ENCODE data around the gene NEU2. TPM values are rescaled to one million over a fixed set of nuclear protein-coding genes. Genes with fewer than 3 reads are reported as not detected.
"Not testable (repeated sequence)": the region's sequence is repeated elsewhere in the genome, so short reads cannot be mapped to it uniquely, and the experiment has no call there.

Gene NEU2
- total RNA-seq, 1 experiment from 2014 or later, result not detected

DNA sequence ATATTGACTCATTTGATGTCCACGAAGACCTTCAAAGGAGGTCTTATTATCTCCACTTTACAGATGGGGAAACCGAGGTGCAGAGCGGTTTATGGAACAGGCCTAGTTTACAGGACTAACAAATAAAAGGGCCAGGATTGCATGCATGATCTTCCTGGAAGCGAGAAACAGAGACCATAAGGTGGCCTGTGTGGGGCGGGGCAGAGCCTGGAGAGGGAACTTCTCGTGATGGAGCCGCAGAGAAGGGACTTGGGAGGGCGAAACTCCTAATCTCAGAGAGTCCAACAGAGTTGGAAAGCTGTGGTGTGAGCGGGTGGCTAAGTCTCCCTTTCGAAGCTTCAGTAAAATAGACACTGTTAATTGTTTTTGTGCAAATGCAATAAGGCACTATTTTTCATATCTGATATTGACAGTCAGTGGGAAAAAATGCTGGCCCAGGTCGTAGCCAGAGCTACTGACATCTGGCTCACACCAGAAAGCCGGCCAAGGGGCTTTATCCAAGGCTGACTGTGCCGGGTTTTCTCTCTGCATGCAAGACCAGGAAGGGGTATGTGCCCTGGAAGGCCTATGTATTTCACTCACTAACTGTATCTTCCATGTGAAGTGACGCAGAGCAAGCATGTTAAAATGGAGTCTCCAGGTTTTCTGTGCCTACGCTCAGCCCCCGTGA, 32.2 kb downstream of the NEU2 start:
- TF ChIP-seq, protein P1, sequence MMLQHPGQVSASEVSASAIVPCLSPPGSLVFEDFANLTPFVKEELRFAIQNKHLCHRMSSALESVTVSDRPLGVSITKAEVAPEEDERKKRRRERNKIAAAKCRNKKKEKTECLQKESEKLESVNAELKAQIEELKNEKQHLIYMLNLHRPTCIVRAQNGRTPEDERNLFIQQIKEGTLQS (IDR thresholded peaks at IDR 0.05), result no peak
- TF ChIP-seq, protein P2, sequence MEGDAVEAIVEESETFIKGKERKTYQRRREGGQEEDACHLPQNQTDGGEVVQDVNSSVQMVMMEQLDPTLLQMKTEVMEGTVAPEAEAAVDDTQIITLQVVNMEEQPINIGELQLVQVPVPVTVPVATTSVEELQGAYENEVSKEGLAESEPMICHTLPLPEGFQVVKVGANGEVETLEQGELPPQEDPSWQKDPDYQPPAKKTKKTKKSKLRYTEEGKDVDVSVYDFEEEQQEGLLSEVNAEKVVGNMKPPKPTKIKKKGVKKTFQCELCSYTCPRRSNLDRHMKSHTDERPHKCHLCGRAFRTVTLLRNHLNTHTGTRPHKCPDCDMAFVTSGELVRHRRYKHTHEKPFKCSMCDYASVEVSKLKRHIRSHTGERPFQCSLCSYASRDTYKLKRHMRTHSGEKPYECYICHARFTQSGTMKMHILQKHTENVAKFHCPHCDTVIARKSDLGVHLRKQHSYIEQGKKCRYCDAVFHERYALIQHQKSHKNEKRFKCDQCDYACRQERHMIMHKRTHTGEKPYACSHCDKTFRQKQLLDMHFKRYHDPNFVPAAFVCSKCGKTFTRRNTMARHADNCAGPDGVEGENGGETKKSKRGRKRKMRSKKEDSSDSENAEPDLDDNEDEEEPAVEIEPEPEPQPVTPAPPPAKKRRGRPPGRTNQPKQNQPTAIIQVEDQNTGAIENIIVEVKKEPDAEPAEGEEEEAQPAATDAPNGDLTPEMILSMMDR (IDR thresholded peaks at IDR 0.05 in 2 of 3, conservative IDR thresholded peaks at IDR 0.05 in 1 of 3; ENCODE audit: borderline replicate concordance in 1 of 3, insufficient read depth in 1 of 3, low read depth in 2 of 3, low read length in 2 of 3), result no peak
- TF ChIP-seq CBX3 (IDR thresholded peaks at IDR 0.05; ENCODE audit: low read depth) (no peak), SIN3A (IDR thresholded peaks at IDR 0.05; ENCODE audit: low read depth) (no peak), EZH2 (IDR thresholded peaks at IDR 0.05) (no peak), YY1 (IDR thresholded peaks at IDR 0.05; ENCODE audit: extremely low read depth, insufficient replicate concordance, low read depth, low read length) (no peak), JUND (IDR thresholded peaks at IDR 0.05) (no peak), ZFX (IDR thresholded peaks at IDR 0.05) (no peak), FOSL1 (IDR thresholded peaks at IDR 0.05; ENCODE audit: low read depth) (no peak)
- TF ChIP-seq, protein P3, sequence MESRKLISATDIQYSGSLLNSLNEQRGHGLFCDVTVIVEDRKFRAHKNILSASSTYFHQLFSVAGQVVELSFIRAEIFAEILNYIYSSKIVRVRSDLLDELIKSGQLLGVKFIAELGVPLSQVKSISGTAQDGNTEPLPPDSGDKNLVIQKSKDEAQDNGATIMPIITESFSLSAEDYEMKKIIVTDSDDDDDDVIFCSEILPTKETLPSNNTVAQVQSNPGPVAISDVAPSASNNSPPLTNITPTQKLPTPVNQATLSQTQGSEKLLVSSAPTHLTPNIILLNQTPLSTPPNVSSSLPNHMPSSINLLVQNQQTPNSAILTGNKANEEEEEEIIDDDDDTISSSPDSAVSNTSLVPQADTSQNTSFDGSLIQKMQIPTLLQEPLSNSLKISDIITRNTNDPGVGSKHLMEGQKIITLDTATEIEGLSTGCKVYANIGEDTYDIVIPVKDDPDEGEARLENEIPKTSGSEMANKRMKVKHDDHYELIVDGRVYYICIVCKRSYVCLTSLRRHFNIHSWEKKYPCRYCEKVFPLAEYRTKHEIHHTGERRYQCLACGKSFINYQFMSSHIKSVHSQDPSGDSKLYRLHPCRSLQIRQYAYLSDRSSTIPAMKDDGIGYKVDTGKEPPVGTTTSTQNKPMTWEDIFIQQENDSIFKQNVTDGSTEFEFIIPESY (IDR thresholded peaks at IDR 0.05; ENCODE audit: extremely low read depth, insufficient replicate concordance, low read length), result no peak
- Histone ChIP-seq H4K20me1 (ENCODE audit: insufficient read depth) (no peaks in the 10 kb centered on the region), H3K4me1 (ENCODE audit: control insufficient read depth in 1 of 2, insufficient read depth in 2 of 2, low read length in 2 of 2) (no peaks in the 10 kb centered on the region), H3K9me2 (ENCODE audit: insufficient read depth) (no peaks in the 10 kb centered on the region), H3K4me3 (replicated peaks in 1 of 2; ENCODE audit: low read depth in 1 of 2, low read length in 2 of 2) (no peak overlapping the region), H3K79me2 (ENCODE audit: insufficient read depth, low read length) (no peaks in the 10 kb centered on the region), H3K9me3 (ENCODE audit: control insufficient read depth in 1 of 2, insufficient read depth in 1 of 2, low read depth in 1 of 2, low read length in 2 of 2) (no peaks in the 10 kb centered on the region), H2AFZ (ENCODE audit: low read depth, low read length, poor library complexity, severe bottlenecking) (no peak overlapping the region), H3K27me3 (ENCODE audit: insufficient read depth, low read length) (no peaks in the 10 kb centered on the region), H3K36me3 (ENCODE audit: control insufficient read depth in 1 of 2, insufficient read depth in 2 of 2, low read length in 2 of 2) (no peaks in the 10 kb centered on the region), H3K9ac (ENCODE audit: low read length) (no peak overlapping the region), H3K4me2 (ENCODE audit: low read length) (no peak overlapping the region), H3K27ac (ENCODE audit: low read depth, low read length) (no peak overlapping the region)
- POLR2A ChIA-PET, result no interaction called here
- ATAC-seq (no peak), DNase-seq (ENCODE audit: low read depth, low spot score) (no peak)
- no TSS peak for BruUV-seq (replicated peaks)
- CTCF ChIA-PET, result no interaction called here
- RAD21 ChIA-PET (ENCODE audit: low non-redundant PET in 1 of 2, low total read pairs in 2 of 2, uncharacterized antibody in 2 of 2, unreplicated experiment in 2 of 2), result no interaction called here
- intact Hi-C loops (cut with micrococcal nuclease), result no loop called here

DNA sequence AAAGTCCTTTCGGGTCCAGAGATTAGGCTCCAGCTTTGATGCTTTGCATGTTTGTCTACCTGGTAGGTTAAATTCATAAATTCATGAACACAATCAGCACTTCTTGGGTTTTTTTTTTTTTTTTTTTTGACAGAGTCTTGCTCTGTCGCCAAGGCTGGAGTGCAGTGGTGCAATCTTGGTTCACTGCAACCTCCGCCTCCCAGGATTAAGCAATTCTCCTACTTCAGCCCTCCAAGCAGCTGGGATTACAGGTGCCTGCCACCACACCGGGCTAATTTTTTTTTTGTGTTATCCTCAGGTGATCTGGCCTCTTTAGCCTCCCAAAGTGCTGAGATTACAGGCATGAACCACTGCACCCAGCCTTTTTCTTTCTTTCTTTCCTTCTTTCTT, 32.7 kb downstream of the NEU2 start:
- H3K27me3 ChIP-seq (ENCODE audit: insufficient read depth, low read length); RAD21 ChIA-PET (ENCODE audit: low non-redundant PET in 1 of 2, low total read pairs in 2 of 2, uncharacterized antibody in 2 of 2, unreplicated experiment in 2 of 2); ATAC-seq; DNase-seq (ENCODE audit: low read depth, low spot score); H4K20me1 ChIP-seq (ENCODE audit: insufficient read depth); H3K9me2 ChIP-seq (ENCODE audit: insufficient read depth); H3K9ac ChIP-seq (ENCODE audit: low read length); BruUV-seq (replicated peaks); H3K79me2 ChIP-seq (ENCODE audit: insufficient read depth, low read length); H3K27ac ChIP-seq (ENCODE audit: low read depth, low read length); CTCF ChIA-PET; H2AFZ ChIP-seq (ENCODE audit: low read depth, low read length, poor library complexity, severe bottlenecking); H3K4me1 ChIP-seq (ENCODE audit: control insufficient read depth in 1 of 2, insufficient read depth in 2 of 2, low read length in 2 of 2); H3K36me3 ChIP-seq (ENCODE audit: control insufficient read depth in 1 of 2, insufficient read depth in 2 of 2, low read length in 2 of 2); H3K9me3 ChIP-seq (ENCODE audit: control insufficient read depth in 1 of 2, insufficient read depth in 1 of 2, low read depth in 1 of 2, low read length in 2 of 2); intact Hi-C loops (cut with micrococcal nuclease); H3K4me2 ChIP-seq (ENCODE audit: low read length); H3K4me3 ChIP-seq (replicated peaks in 1 of 2; ENCODE audit: low read depth in 1 of 2, low read length in 2 of 2): not testable (repeated sequence)
- POLR2A ChIA-PET, result interaction anchor here (0.7 kb wide), 1 partner anchor 185 kb away, joined by 3 read pairs; no protein-coding TSS in a partner anchor

All from HCT116 (cell line).